Spleen (tissue), 7 donors: ENCODE results near the gene CNOT11.

Source experiments
- POLR2A ChIP-seq, 3 donors: fragments of 450-650 bp; IDR thresholded peaks; one replicate each; pipeline ENCODE4 v1.5.1; 2017; ENCODE audit warnings: antibody characterized with exemption in 3 of 3, mild to moderate bottlenecking in 1 of 3
- POLR2AphosphoS5 ChIP-seq, 3 donors: sonication (generic); formaldehyde crosslinking; IDR thresholded peaks; one replicate each; pipeline ENCODE4 v1.5.1; 2017; ENCODE audit warnings: antibody characterized with exemption in 3 of 3
- TF ChIP-seq, protein P1 (sequence below), 11 experiments: fragments of 200-600 bp in 7 of 11; fragments of 450-650 bp in 4 of 11; sonication (generic) in 4 of 11; IDR thresholded peaks in 8 of 11; conservative IDR thresholded peaks in 3 of 11; 1 replicate in 7 of 11; 2 replicates in 4 of 11; pipeline versions ENCODE4 v1.4.0 to v1.8.0; 2016 to 2021; ENCODE audit warnings: antibody characterized with exemption in 11 of 11, inconsistent platforms in 4 of 11, mild to moderate bottlenecking in 1 of 11
- donor health status: DM: no; HTN: no; CAD: no; lungs with moderate emphysema.
- donor health status: DM: no; HTN: no; CAD: no.
- donor health status: DM: no; HTN: no; CAD: no.

DNA sequence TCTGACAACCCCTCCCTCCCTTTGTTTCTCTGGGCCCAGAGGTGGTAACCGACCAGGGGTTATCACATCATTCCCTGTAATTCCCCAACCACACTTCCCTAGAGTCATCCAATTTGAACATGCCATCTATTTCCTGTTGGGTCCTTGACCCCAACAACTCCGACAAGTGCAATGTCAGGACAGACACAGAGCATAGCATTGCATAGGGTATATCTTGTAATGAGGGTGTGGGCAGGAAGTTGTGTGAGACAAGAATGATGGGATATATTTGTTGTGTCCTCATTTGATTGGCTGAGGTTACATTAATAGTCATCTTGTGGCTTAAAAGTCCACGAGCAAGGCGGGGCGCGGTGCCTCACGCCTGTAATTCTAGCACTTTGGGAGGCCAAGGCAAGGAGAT, 33.4 kb upstream of the CNOT11 start:
- TF ChIP-seq, protein P1, sequence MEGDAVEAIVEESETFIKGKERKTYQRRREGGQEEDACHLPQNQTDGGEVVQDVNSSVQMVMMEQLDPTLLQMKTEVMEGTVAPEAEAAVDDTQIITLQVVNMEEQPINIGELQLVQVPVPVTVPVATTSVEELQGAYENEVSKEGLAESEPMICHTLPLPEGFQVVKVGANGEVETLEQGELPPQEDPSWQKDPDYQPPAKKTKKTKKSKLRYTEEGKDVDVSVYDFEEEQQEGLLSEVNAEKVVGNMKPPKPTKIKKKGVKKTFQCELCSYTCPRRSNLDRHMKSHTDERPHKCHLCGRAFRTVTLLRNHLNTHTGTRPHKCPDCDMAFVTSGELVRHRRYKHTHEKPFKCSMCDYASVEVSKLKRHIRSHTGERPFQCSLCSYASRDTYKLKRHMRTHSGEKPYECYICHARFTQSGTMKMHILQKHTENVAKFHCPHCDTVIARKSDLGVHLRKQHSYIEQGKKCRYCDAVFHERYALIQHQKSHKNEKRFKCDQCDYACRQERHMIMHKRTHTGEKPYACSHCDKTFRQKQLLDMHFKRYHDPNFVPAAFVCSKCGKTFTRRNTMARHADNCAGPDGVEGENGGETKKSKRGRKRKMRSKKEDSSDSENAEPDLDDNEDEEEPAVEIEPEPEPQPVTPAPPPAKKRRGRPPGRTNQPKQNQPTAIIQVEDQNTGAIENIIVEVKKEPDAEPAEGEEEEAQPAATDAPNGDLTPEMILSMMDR (IDR thresholded peaks at IDR 0.05 in 8 of 11, conservative IDR thresholded peaks at IDR 0.05 in 3 of 11) = no peak
- TF ChIP-seq POLR2AphosphoS5 (IDR thresholded peaks at IDR 0.05) = peak in 1 of 3 donors; percentile 50
- no peak for TF ChIP-seq POLR2A (IDR thresholded peaks at IDR 0.05)
